ENCODE results near the gene EPO. TPM values are rescaled to one million over a fixed set of nuclear protein-coding genes. Genes with fewer than 3 reads are reported as not detected.

EPO gene
- total RNA-seq, 3 donors from 2014 or later (not counting 1 experiment from before 2014, with no cell fraction given): not detected

- H3K9me3 Mint-ChIP-seq: no peaks in the 10 kb centered on the region
- no peaks in the 10 kb centered on the region for H3K9me3 ChIP-seq (ENCODE audit: control insufficient read depth, insufficient read depth, low read length)
- no peak for TF ChIP-seq CTCF (IDR thresholded peaks at IDR 0.05)
- no peak overlapping the region for H3K27ac ChIP-seq (ENCODE audit: low read length)
- 83% methylated on average over 16 of the region's 16 CpGs for WGBS (ENCODE audit: insufficient coverage)
- H3K27me3 Mint-ChIP-seq (ENCODE audit: low read depth in 2 of 2): peaks cover 7 to 10% of the 10 kb centered on the region in 2 donors
- H3K4me3 Mint-ChIP-seq: no peak overlapping the region
- DNase-seq (no peak), ATAC-seq (no peak)
- H3K4me1 Mint-ChIP-seq: no peaks in the 10 kb centered on the region
- no peak overlapping the region for H3K4me3 ChIP-seq (ENCODE audit: low read length)
- H3K36me3 Mint-ChIP-seq: no peaks in the 10 kb centered on the region
- no peak overlapping the region for H3K27ac Mint-ChIP-seq
- no peaks in the 10 kb centered on the region for H3K27me3 ChIP-seq (ENCODE audit: control insufficient read depth, insufficient read depth, low read length)
- intact Hi-C loops (cut with micrococcal nuclease): no loop called here
- no peaks in the 10 kb centered on the region for H3K4me1 ChIP-seq (ENCODE audit: control insufficient read depth, insufficient read depth, low read length)
- no peaks in the 10 kb centered on the region for H3K36me3 ChIP-seq (ENCODE audit: control insufficient read depth, insufficient read depth, low read length)
Observed at GRCh38 chr7:100765250-100765649, 45.0 kb downstream of the EPO start.

- 89% methylated on average over 6 of the region's 7 CpGs for WGBS (ENCODE audit: insufficient coverage)
- Mint-ChIP-seq H3K4me1 (no peaks in the 10 kb centered on the region), H3K9me3 (no peaks in the 10 kb centered on the region), H3K4me3 (no peak overlapping the region), H3K27ac (no peak overlapping the region), H3K27me3 (ENCODE audit: low read depth in 2 of 2) (peaks cover 7 to 10% of the 10 kb centered on the region in 2 donors), H3K36me3 (no peaks in the 10 kb centered on the region)
- no peak overlapping the region for H3K4me3 ChIP-seq (ENCODE audit: low read length)
- intact Hi-C loops (cut with micrococcal nuclease): no loop called here
- H3K9me3 ChIP-seq (ENCODE audit: control insufficient read depth, insufficient read depth, low read length): no peaks in the 10 kb centered on the region
- no peak for TF ChIP-seq CTCF (IDR thresholded peaks at IDR 0.05)
- H3K27ac ChIP-seq (ENCODE audit: low read length): no peak overlapping the region
- no peaks in the 10 kb centered on the region for H3K27me3 ChIP-seq (ENCODE audit: control insufficient read depth, insufficient read depth, low read length)
- no peak for DNase-seq
- no peaks in the 10 kb centered on the region for H3K4me1 ChIP-seq (ENCODE audit: control insufficient read depth, insufficient read depth, low read length)
- H3K36me3 ChIP-seq (ENCODE audit: control insufficient read depth, insufficient read depth, low read length): no peaks in the 10 kb centered on the region
- ATAC-seq: no peak
Observed at GRCh38 chr7:100768784-100769183, 48.5 kb downstream of the EPO start.

Other genes with a start within 250 kb of the EPO start
- gene TSC22D4, start 241.3 kb upstream of the EPO start, total RNA-seq: 100 to 1,000 TPM; 140 to 173 (median 168) TPM
- under 1 TPM in 2 of 3 donors, not detected in 1; 0.12 to 0.13 TPM for gene NYAP1, start 236.5 kb upstream of the EPO start, total RNA-seq
- gene AGFG2, start 181.3 kb upstream of the EPO start, total RNA-seq: 10 to 100 TPM; 21.5 to 32.6 (median 22.2) TPM
- gene SAP25, start 146.6 kb upstream of the EPO start, total RNA-seq: 10 to 100 TPM; 25.9 to 46.4 (median 32.5) TPM
- 100 to 1,000 TPM; 282 to 296 (median 289) TPM for gene LRCH4, start 134.3 kb upstream of the EPO start, total RNA-seq
- gene FBXO24, start 134.1 kb upstream of the EPO start, total RNA-seq: under 1 TPM; 0.45 to 0.94 (median 0.88) TPM
- 10 to 100 TPM; 18.4 to 24.8 (median 21.7) TPM for gene PCOLCE, start 118.1 kb upstream of the EPO start, total RNA-seq
- 10 to 100 TPM; 14.5 to 15.9 (median 15.5) TPM for gene MOSPD3, start 107.9 kb upstream of the EPO start, total RNA-seq
- gene TFR2, start 78.9 kb upstream of the EPO start, total RNA-seq: 10 to 100 TPM in 2 of 3 donors, 1 to 10 TPM in 1; 9.8 to 13.8 (median 12.0) TPM
- gene ACTL6B, start 64.0 kb upstream of the EPO start, total RNA-seq: not detected
- gene GNB2, start 46.7 kb upstream of the EPO start, total RNA-seq: 100 to 1,000 TPM; 194 to 227 (median 212) TPM
- gene GIGYF1, start 26.2 kb upstream of the EPO start, total RNA-seq: 100 to 1,000 TPM in 2 of 3 donors, 10 to 100 TPM in 1; 92.0 to 102 (median 101) TPM
- gene POP7, start 14.3 kb upstream of the EPO start, total RNA-seq: 10 to 100 TPM; 17.6 to 22.1 (median 17.6) TPM
- gene ZAN, start 13.1 kb downstream of the EPO start, total RNA-seq: not detected
- 1 to 10 TPM in 1 of 3 donors, under 1 TPM in 2; 0.66 to 1.5 (median 0.88) TPM for gene EPHB4, start 107.1 kb downstream of the EPO start, total RNA-seq
- 10 to 100 TPM; 35.0 to 44.2 (median 38.1) TPM for gene SLC12A9, start 132.2 kb downstream of the EPO start, total RNA-seq
- 1 to 10 TPM; 1.1 to 3.5 (median 1.5) TPM for gene TRIP6, start 146.9 kb downstream of the EPO start, total RNA-seq
- 100 to 1,000 TPM; 281 to 307 (median 288) TPM for gene SRRT, start 154.6 kb downstream of the EPO start, total RNA-seq
- 1 to 10 TPM; 1.0 to 1.9 (median 1.3) TPM for gene UFSP1, start 169.2 kb downstream of the EPO start, total RNA-seq
- under 1 TPM; 0.18 to 0.84 (median 0.47) TPM for gene ACHE, start 175.4 kb downstream of the EPO start, total RNA-seq
- under 1 TPM in 1 of 3 donors, not detected in 2; 0.24 TPM for gene MUC3A, start 229.1 kb downstream of the EPO start, total RNA-seq
- 1 to 10 TPM in 2 of 3 donors, not detected in 1; 1.2 to 4.6 TPM for gene MUC12, start 249.1 kb downstream of the EPO start, total RNA-seq